Midbrain (tissue), 1 donor: Measurements from ENCODE around the gene SCIN.
"Not testable (repeated sequence)": the region's sequence is repeated elsewhere in the genome, so short reads cannot be mapped to it uniquely, and the experiment has no call there.

Source experiments
- DNase-seq: peaks from one replicate; lab custom pipeline; 2025; lab: John Stamatoyannopoulos, UW

Gene SCIN

GRCh38 chr7:12648704-12649261, 78.3 kb downstream of the SCIN start:
- no peak for DNase-seq

GRCh38 chr7:12649348-12649747, 78.8 kb downstream of the SCIN start:
- no peak for DNase-seq

GRCh38 chr7:12650080-12650479, 79.6 kb downstream of the SCIN start:
- no peak for DNase-seq

GRCh38 chr7:12653110-12653509, 82.6 kb downstream of the SCIN start:
- no peak for DNase-seq

GRCh38 chr7:12653518-12653917, 83.0 kb downstream of the SCIN start:
- DNase-seq: no peak

- no peak for DNase-seq
These were observed 84.6 kb downstream of the SCIN start for GRCh38 chr7:12655161-12655560.

- not testable (repeated sequence) for DNase-seq
These were observed 89.9 kb downstream of the SCIN start for GRCh38 chr7:12660423-12660822.

- not testable (repeated sequence) for DNase-seq
These were observed 90.5 kb downstream of the SCIN start for GRCh38 chr7:12660986-12661385.

GRCh38 chr7:12661581-12661980, 91.1 kb downstream of the SCIN start:
- DNase-seq: no peak

- no peak for DNase-seq
These were observed 99.6 kb downstream of the SCIN start for GRCh38 chr7:12670000-12670729.

- DNase-seq: no peak
These were observed 100.4 kb downstream of the SCIN start for GRCh38 chr7:12670743-12671520.

GRCh38 chr7:12673436-12673835, 102.9 kb downstream of the SCIN start:
- DNase-seq: not testable (repeated sequence)

GRCh38 chr7:12674053-12674452, 103.5 kb downstream of the SCIN start:
- no peak for DNase-seq

- DNase-seq: no peak
These were observed 104.3 kb downstream of the SCIN start for GRCh38 chr7:12674861-12675260.

GRCh38 chr7:12683678-12684585, 113.4 kb downstream of the SCIN start:
- peak; percentile 22 for DNase-seq

GRCh38 chr7:12684733-12685132, 114.2 kb downstream of the SCIN start:
- DNase-seq: no peak

- no peak for DNase-seq
These were observed 115.0 kb downstream of the SCIN start for GRCh38 chr7:12685550-12685949.

GRCh38 chr7:12686234-12686890, 115.8 kb downstream of the SCIN start:
- DNase-seq: peak; percentile 88

GRCh38 chr7:12686891-12687717, 116.6 kb downstream of the SCIN start, which contains the start of gene ARL4A:
Gene ARL4A (plus strand): TSS chr7:12687633. CDS start chr7:12688255, 622 bp downstream.
- peak; percentile 98 for DNase-seq

- DNase-seq: no peak
These were observed 117.2 kb downstream of the SCIN start for GRCh38 chr7:12687718-12688171.
